ENCODE results near the gene GABBR2.

GRCh38 chr9:98248737-98249474 lies 459.8 kb downstream of the GABBR2 start:
- TF ChIP-seq TAF1 (IDR thresholded peaks at IDR 0.05; ENCODE audit: low read depth) (no peak), EP300 (IDR thresholded peaks at IDR 0.05; ENCODE audit: borderline replicate concordance) (no peak), FOXM1 (IDR thresholded peaks at IDR 0.05; ENCODE audit: borderline replicate concordance, low read depth) (no peak), MAX (IDR thresholded peaks at IDR 0.05) (0 out of 2 replicates have a peak, but pooled peaks have one; percentile 55), TCF12 (IDR thresholded peaks at IDR 0.05; ENCODE audit: low read depth) (no peak), CEBPB (IDR thresholded peaks at IDR 0.05) (no peak), ZBTB7A (IDR thresholded peaks at IDR 0.05; ENCODE audit: low read depth) (no peak), CREB1 (IDR thresholded peaks at IDR 0.05; ENCODE audit: low read depth) (no peak), RAD21 (IDR thresholded peaks at IDR 0.05; ENCODE audit: low read depth) (no peak), EGR1 (IDR thresholded peaks at IDR 0.05) (no peak), YY1 (IDR thresholded peaks at IDR 0.05; ENCODE audit: low read depth) (no peak), REST (IDR thresholded peaks at IDR 0.05; ENCODE audit: low read depth) (no peak), TEAD4 (IDR thresholded peaks at IDR 0.05) (no peak)
